A549 (cell line): ENCODE results near the gene SLC26A4. TPM values are rescaled to one million over a fixed set of nuclear protein-coding genes. Genes with fewer than 3 reads are reported as not detected.

Source experiments
- ATAC-seq, 2 experiments: fragments of 200-7000 bp in 1 of 2; fragments of >200 bp in 1 of 2; cut with Nextera tagmentation in 1 of 2; cut with Tn5 transposase in 1 of 2; 3 replicates each; pipeline versions ENCODE4 v1.8.0 to v1.9.1; 2018 to 2020; ENCODE audit warnings: mild to moderate bottlenecking in 1 of 2, moderate library complexity in 1 of 2
- CTCF ChIA-PET: fragments of 300-600 bp; sonication (Branson Sonifier 250); formaldehyde crosslinking; extraction: SDS; loops from one replicate; lab custom pipeline; 2021; ENCODE audit warnings: antibody characterized with exemption, inconsistent platforms; lab: Yijun Ruan, JAX
- POLR2A ChIA-PET: fragments of 350-600 bp; formaldehyde crosslinking; extraction: SDS; loops from one replicate; lab custom pipeline; 2021; ENCODE audit warnings: antibody characterized with exemption, inconsistent platforms; lab: Yijun Ruan, JAX
- DNase-seq, 2 experiments: peaks; one replicate each; pipeline versions ENCODE4 v3.0.0 to v3.0.0-alpha.2; 2011 to 2016; ENCODE audit warnings: low read depth in 1 of 2, low spot score in 1 of 2
- FAIRE-seq: peaks from 2 replicates; lab custom pipeline; 2011; peaks lifted over from hg19 to GRCh38; lab: Jason Lieb, UNC
- H3K27ac ChIP-seq, 2 experiments: fragments of >200 bp; sonication (Bioruptor Twin); formaldehyde crosslinking; 3 replicates each; pipeline ENCODE4 v1.5.1; 2016 to 2017
- H3K4me1 ChIP-seq: fragments of >200 bp; sonication (Bioruptor Twin); formaldehyde crosslinking; 3 replicates; pipeline ENCODE4 v1.6.1; 2016
- H3K4me2 ChIP-seq: fragments of >200 bp; sonication (Bioruptor Twin); formaldehyde crosslinking; 3 replicates; pipeline ENCODE4 v1.6.1; 2016
- H3K4me3 ChIP-seq: fragments of >200 bp; sonication (Bioruptor Twin); formaldehyde crosslinking; 3 replicates; pipeline ENCODE4 v1.5.1; 2016
- H3K9me3 ChIP-seq: fragments of >200 bp; sonication (Bioruptor Twin); formaldehyde crosslinking; 3 replicates; pipeline ENCODE4 v1.6.1; 2016
- CHD4 ChIP-seq: fragments of 200-600 bp; sonication (generic); IDR thresholded peaks from 2 replicates; pipeline ENCODE4 v1.6.1; 2016; ENCODE audit warnings: antibody characterized with exemption, mild to moderate bottlenecking, borderline replicate concordance
- EHMT2 ChIP-seq: fragments of 200-600 bp; sonication (generic); IDR thresholded peaks from 2 replicates; pipeline ENCODE4 v1.6.1; 2016; ENCODE audit warnings: antibody characterized with exemption, low read depth, mild to moderate bottlenecking, moderate library complexity
- ESRRA ChIP-seq: fragments of 150-350 bp; IDR thresholded peaks from 2 replicates; pipeline ENCODE4 v1.6.1; 2014; ENCODE audit warnings: mild to moderate bottlenecking, low read length, borderline replicate concordance
- FOXS1 ChIP-seq: fragments of 250-450 bp; sonication (Bioruptor Pico); IDR thresholded peaks from 2 replicates; pipeline ENCODE4 v1.5.0; 2020; ENCODE audit warnings: mild to moderate bottlenecking, moderate library complexity
- GATA3 ChIP-seq: IDR thresholded peaks from 2 replicates; pipeline ENCODE4 v1.6.1; 2012; ENCODE audit warnings: borderline replicate concordance
- HDAC2 ChIP-seq: fragments of 200-600 bp; sonication (generic); IDR thresholded peaks from 2 replicates; pipeline ENCODE4 v1.6.1; 2016
- HOXB5 ChIP-seq: fragments of 250-450 bp; sonication (Bioruptor Pico); IDR thresholded peaks from 2 replicates; pipeline ENCODE4 v1.5.0; 2020; ENCODE audit warnings: mild to moderate bottlenecking, moderate library complexity
- JUNB ChIP-seq: fragments of >200 bp; sonication (Bioruptor Twin); formaldehyde crosslinking; IDR thresholded peaks from 2 replicates; pipeline ENCODE4 v1.6.1; 2016
- MAZ ChIP-seq: fragments of 150-350 bp; IDR thresholded peaks from 2 replicates; pipeline ENCODE4 v1.6.1; 2014; ENCODE audit warnings: antibody characterized with exemption, low read depth, low read length, borderline replicate concordance
- NFE2L2 ChIP-seq: fragments of 150-350 bp; conservative IDR thresholded peaks from 2 replicates; pipeline ENCODE4 v1.6.1; 2014; ENCODE audit warnings: low read length
- NPAS2 ChIP-seq: fragments of 250-450 bp; sonication (Bioruptor Pico); IDR thresholded peaks from 2 replicates; pipeline ENCODE4 v1.8.0; 2022; ENCODE audit warnings: mild to moderate bottlenecking, moderate library complexity, borderline replicate concordance
- POLR2A ChIP-seq: IDR thresholded peaks from 2 replicates; pipeline ENCODE4 v1.6.1; 2012; ENCODE audit warnings: mild to moderate bottlenecking, low read length
- POLR2AphosphoS2 ChIP-seq: conservative IDR thresholded peaks from 2 replicates; pipeline ENCODE4 v1.6.1; 2012; ENCODE audit warnings: low read length, improper control_type of control experiment, inconsistent platforms
- RAD21 ChIP-seq, 2 experiments: fragments of >200 bp in 1 of 2; sonication (Bioruptor Twin) in 1 of 2; formaldehyde crosslinking in 1 of 2; IDR thresholded peaks in 1 of 2; conservative IDR thresholded peaks in 1 of 2; 2 replicates in 1 of 2; 3 replicates in 1 of 2; pipeline ENCODE4 v1.6.1; 2012 to 2018; ENCODE audit warnings: inconsistent platforms in 1 of 2
- RARB ChIP-seq: fragments of 250-450 bp; sonication (Bioruptor Pico); IDR thresholded peaks from 2 replicates; pipeline ENCODE4 v1.8.0; 2021; ENCODE audit warnings: mild to moderate bottlenecking, moderate library complexity
- TFCP2L1 ChIP-seq: fragments of 250-450 bp; sonication (Bioruptor Pico); IDR thresholded peaks from 2 replicates; pipeline ENCODE4 v1.5.0; 2021; ENCODE audit warnings: mild to moderate bottlenecking
- ZNF302 ChIP-seq: fragments of 250-450 bp; sonication (Bioruptor Pico); IDR thresholded peaks from 2 replicates; pipeline ENCODE4 v1.9.0; 2021; ENCODE audit warnings: inconsistent platforms, mild to moderate bottlenecking, moderate library complexity
- ZSCAN20 ChIP-seq: fragments of 250-450 bp; sonication (Bioruptor Pico); IDR thresholded peaks from 2 replicates; pipeline ENCODE4 v1.8.0; 2022; ENCODE audit warnings: mild to moderate bottlenecking, moderate library complexity
- WGBS: methylation state at CpG from one replicate; pipeline ENCODE4 v1.1.6; 2017; ENCODE audit errors: missing lambda C conversion rate; 5-methylcytosine and 5-hydroxymethylcytosine counted together
- polyA plus RNA-seq, 4 experiments: library from polyadenylated mRNA; depleted of rRNA in 3 of 4; stranded (reverse); fragments of >200 nt; fragmentation: RNase III in 1 of 4; extraction: RNeasy Plus Mini Kit Qiagen cat#74134 plus additional on column Dnase treatment in 1 of 4; gene quantifications; 2 replicates in 3 of 4; 3 replicates in 1 of 4; pipeline ENCODE4 v1.2.3, GENCODE V29; 2011 to 2017
- TF ChIP-seq, protein P1 (sequence below): fragments of >200 bp; sonication (Bioruptor Twin); formaldehyde crosslinking; IDR thresholded peaks from 2 replicates; pipeline ENCODE4 v1.6.1; 2016
- TF ChIP-seq, protein P2 (sequence below): IDR thresholded peaks from 2 replicates; pipeline ENCODE4 v1.6.1; 2012
- TF ChIP-seq, protein P3 (sequence below): fragments of 250-450 bp; sonication (Bioruptor Pico); IDR thresholded peaks from 2 replicates; pipeline ENCODE4 v1.5.0; 2021; ENCODE audit warnings: mild to moderate bottlenecking, moderate library complexity, borderline replicate concordance
- TF ChIP-seq, protein P4 (sequence below): fragments of >200 bp; sonication (Bioruptor Twin); formaldehyde crosslinking; IDR thresholded peaks from 3 replicates; pipeline ENCODE4 v1.6.1; 2016
- TF ChIP-seq, protein P5 (sequence below): fragments of 250-450 bp; sonication (Bioruptor Pico); IDR thresholded peaks from 2 replicates; pipeline ENCODE4 v1.5.0; 2020; ENCODE audit warnings: low read depth, mild to moderate bottlenecking, moderate library complexity
- TF ChIP-seq, protein P6 (sequence below): fragments of 150-350 bp; IDR thresholded peaks from 2 replicates; pipeline ENCODE4 v1.6.1; 2014; ENCODE audit warnings: low read depth, mild to moderate bottlenecking, low read length

SLC26A4 gene
- polyA plus RNA-seq, 2 of the 4 experiments (the other 2 are of a cell fraction), result 0.21 to 0.43 TPM

DNA sequence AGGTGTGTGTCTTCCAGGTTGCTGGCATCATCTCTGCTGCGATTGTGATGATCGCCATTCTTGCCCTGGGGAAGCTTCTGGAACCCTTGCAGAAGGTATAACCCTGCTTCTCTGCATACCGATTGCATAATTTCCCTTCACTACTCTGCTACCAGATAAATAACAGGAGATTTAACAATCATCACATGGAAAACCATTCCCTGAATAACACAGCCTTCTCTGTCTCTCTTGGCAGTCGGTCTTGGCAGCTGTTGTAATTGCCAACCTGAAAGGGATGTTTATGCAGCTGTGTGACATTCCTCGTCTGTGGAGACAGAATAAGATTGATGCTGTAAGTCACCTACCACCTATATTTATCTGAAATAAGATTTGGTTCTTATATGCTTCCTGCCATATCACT lies 33.8 kb downstream of the SLC26A4 start:
- Histone ChIP-seq H3K4me1 (no peaks in the 10 kb centered on the region), H3K4me3 (no peak overlapping the region), H3K27ac (no peak overlapping the region), H3K9me3 (no peaks in the 10 kb centered on the region), H3K4me2 (no peak overlapping the region)
- POLR2A ChIA-PET, result no interaction called here
- 51% methylated on average over 5 of the region's 5 CpGs for WGBS
- CTCF ChIA-PET, result interaction anchor here (0.9 to 2.2 kb wide), 2 partner anchors 49 to 231 kb away, joined by 3 to 6 read pairs; no protein-coding TSS in a partner anchor
- FAIRE-seq (no peak), DNase-seq (no peak), ATAC-seq (no peak)
- TF ChIP-seq, protein P1, sequence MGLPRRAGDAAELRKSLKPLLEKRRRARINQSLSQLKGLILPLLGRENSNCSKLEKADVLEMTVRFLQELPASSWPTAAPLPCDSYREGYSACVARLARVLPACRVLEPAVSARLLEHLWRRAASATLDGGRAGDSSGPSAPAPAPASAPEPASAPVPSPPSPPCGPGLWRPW, result no peak
- TF ChIP-seq CHD4 (no peak), RARB (no peak), ZNF302 (CRISPR knock-in tag) (no peak), HDAC2 (no peak), ESRRA (no peak), RAD21 (conservative IDR thresholded peaks at IDR 0.05 in 1 of 2, IDR thresholded peaks at IDR 0.05 in 1 of 2) (no peak), HOXB5 (no peak), TFCP2L1 (CRISPR knock-in tag) (no peak), POLR2AphosphoS2 (no peak), POLR2A (no peak), FOXS1 (CRISPR knock-in tag) (no peak)
- TF ChIP-seq, protein P2, sequence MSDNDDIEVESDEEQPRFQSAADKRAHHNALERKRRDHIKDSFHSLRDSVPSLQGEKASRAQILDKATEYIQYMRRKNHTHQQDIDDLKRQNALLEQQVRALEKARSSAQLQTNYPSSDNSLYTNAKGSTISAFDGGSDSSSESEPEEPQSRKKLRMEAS, result no peak
- TF ChIP-seq, protein P3, sequence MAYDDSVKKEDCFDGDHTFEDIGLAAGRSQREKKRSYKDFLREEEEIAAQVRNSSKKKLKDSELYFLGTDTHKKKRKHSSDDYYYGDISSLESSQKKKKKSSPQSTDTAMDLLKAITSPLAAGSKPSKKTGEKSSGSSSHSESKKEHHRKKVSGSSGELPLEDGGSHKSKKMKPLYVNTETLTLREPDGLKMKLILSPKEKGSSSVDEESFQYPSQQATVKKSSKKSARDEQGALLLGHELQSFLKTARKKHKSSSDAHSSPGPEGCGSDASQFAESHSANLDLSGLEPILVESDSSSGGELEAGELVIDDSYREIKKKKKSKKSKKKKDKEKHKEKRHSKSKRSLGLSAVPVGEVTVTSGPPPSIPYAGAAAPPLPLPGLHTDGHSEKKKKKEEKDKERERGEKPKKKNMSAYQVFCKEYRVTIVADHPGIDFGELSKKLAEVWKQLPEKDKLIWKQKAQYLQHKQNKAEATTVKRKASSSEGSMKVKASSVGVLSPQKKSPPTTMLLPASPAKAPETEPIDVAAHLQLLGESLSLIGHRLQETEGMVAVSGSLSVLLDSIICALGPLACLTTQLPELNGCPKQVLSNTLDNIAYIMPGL (CRISPR knock-in tag), result no peak
- TF ChIP-seq, protein P4, sequence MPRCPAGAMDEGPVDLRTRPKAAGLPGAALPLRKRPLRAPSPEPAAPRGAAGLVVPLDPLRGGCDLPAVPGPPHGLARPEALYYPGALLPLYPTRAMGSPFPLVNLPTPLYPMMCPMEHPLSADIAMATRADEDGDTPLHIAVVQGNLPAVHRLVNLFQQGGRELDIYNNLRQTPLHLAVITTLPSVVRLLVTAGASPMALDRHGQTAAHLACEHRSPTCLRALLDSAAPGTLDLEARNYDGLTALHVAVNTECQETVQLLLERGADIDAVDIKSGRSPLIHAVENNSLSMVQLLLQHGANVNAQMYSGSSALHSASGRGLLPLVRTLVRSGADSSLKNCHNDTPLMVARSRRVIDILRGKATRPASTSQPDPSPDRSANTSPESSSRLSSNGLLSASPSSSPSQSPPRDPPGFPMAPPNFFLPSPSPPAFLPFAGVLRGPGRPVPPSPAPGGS, result no peak
- TF ChIP-seq, protein P5, sequence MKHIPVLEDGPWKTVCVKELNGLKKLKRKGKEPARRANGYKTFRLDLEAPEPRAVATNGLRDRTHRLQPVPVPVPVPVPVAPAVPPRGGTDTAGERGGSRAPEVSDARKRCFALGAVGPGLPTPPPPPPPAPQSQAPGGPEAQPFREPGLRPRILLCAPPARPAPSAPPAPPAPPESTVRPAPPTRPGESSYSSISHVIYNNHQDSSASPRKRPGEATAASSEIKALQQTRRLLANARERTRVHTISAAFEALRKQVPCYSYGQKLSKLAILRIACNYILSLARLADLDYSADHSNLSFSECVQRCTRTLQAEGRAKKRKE (CRISPR knock-in tag), result no peak

DNA sequence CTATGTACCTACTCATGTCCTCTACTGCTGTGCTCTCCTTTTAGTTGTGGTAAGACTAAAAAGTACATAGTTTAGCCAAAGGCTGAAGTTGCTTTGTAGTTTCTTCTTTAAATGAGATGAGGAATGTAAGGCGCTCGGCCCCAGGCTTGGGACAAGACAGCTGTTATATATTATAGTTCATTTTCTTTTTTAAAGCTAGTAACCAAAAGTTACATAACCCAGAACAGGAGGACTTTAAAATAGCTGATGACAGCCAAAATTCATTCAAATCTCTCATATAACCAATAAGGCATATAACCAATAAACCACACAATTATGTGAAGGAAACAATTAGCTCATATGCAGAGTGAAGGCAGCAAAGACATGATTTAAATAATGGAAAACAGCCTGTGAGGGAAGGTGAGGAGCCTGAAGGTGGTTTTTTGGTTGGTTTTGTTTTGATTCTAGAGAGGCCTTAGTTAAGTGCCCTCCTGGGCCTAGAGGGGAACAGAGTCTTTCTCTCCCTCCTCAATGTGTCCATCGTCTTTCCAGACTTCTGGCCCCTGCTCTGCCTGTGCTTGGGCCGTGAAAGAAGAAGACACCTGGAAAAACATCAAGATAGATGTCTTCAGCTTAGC lies 35.8 kb downstream of the SLC26A4 start:
- 62% methylated on average over 4 of the region's 4 CpGs for WGBS
- no peak overlapping the region for H3K4me2 ChIP-seq
- POLR2A ChIA-PET, result no interaction called here
- DNase-seq (no peak), FAIRE-seq (no peak), ATAC-seq (no peak)
- TF ChIP-seq MAZ (no peak), ZNF302 (CRISPR knock-in tag) (no peak), GATA3 (no peak), ZSCAN20 (CRISPR knock-in tag) (no peak), NFE2L2 (no peak), FOXS1 (CRISPR knock-in tag) (no peak), RARB (no peak), NPAS2 (CRISPR knock-in tag) (no peak), POLR2AphosphoS2 (no peak), JUNB (no peak), EHMT2 (no peak)
- TF ChIP-seq, protein P6, sequence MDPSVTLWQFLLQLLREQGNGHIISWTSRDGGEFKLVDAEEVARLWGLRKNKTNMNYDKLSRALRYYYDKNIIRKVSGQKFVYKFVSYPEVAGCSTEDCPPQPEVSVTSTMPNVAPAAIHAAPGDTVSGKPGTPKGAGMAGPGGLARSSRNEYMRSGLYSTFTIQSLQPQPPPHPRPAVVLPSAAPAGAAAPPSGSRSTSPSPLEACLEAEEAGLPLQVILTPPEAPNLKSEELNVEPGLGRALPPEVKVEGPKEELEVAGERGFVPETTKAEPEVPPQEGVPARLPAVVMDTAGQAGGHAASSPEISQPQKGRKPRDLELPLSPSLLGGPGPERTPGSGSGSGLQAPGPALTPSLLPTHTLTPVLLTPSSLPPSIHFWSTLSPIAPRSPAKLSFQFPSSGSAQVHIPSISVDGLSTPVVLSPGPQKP, result no peak
- H3K4me3 ChIP-seq, result no peak overlapping the region
- H3K27ac ChIP-seq, result no peak overlapping the region
- no peaks in the 10 kb centered on the region for H3K4me1 ChIP-seq
- H3K9me3 ChIP-seq, result no peaks in the 10 kb centered on the region
- CTCF ChIA-PET, result interaction anchor here (1.2 kb wide), 3 partner anchors 20 to 179 kb away, joined by 3 to 4 read pairs (median 3); no protein-coding TSS in a partner anchor
